Middle frontal gyrus (tissue), 1 donor: Measurements from ENCODE around the gene STK39.
"Not testable (repeated sequence)": the region's sequence is repeated elsewhere in the genome, so short reads cannot be mapped to it uniquely, and the experiment has no call there.

Source experiments
- DNase-seq: peaks from one replicate; pipeline ENCODE4 v3.0.0-alpha.2; 2015; ENCODE audit warnings: low spot score; ENCODE audit errors: extremely low spot score

STK39 gene

DNA sequence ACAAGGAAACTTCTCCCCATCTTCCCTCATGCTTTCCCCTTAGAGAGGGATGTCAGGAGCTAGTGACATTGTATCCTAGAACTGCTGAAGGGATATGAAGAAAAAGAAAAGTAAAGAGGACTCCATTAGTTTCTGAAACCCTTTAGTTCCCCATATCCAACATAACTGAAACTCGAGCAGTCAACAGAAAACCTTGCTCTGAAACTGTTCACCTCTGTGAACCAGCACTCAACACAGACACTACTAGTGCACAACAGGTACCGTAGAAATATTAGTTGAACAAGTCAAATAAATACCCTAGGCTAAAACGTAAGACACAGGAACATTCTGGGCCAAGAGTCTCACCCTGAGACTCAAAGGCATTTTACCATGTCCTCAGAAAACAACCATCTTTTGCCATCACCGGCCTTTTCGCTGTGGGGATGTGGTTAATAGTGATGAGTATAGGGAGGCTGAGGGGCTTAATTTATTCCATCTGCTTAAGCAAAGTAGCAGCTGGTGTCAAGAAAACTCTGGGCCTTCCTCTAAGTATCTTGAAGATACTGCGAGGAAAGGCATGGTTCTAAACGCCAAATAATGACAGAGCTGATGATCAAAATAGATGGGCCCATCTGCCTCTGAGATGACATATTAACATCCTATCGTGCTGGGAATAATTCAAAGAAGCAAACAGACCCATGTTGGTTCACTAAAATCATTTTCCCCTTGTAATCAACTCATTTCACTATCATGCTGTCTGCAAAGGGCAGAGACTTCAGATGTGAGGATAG lies 156.8 kb downstream of the STK39 start:
- DNase-seq = no peak

DNA sequence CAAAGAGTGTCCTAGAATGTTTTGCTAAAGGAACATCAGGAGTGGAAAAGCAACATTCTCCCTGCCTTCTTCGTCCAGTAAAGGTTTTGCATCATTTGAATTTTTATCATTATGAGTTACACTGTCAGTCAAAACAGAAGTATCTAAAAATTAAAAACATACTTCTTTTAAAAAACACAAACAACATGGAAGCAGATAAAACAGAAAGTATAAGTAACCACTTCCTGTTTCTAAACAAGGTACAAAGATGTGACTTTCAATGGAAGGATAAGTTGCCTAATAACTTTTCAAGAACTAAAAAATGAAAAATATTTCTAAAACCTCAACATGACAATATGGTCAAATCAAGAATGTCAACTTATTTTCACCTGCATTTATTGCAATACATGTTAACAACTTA lies 158.2 kb downstream of the STK39 start:
- no peak for DNase-seq

DNA sequence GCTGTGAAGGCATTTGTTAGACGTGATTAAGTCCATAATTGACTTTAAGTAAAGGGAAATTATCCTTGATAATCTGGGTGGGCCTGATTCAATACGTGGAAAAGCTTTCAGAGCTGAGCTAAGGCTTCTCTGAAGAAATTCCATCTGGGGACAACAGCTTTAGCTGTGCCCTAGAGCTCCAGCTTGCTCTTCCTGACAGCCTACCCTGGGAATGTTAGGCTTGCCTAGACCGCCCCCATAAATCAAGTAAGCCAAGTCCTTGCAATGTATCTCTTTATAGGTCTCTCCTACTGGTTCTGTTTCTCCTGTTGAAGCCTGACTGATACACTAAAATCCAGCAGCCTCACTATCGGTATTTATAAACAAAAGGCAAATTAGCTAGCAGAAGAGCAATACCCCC lies 160.0 kb downstream of the STK39 start:
- no peak for DNase-seq

DNA sequence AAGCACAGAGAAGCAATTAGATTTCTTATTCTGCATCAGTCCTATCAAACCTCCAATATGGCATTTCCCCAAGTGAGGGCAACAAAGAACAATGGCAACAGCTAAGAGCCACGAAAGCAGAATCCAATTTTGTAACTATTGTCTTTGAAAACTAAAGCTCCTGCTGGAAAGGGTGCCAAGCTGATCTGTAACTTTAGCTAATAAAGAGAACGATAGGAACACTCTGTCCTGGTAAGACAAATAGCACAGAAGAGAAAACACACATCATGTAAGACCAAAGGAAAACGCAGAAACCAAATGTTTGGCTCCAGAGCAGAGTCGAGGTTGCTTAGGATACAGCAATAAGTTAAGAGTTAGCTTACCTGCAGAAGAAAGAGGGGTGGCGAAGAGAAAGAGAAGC lies 160.5 kb downstream of the STK39 start:
- no peak for DNase-seq

DNA sequence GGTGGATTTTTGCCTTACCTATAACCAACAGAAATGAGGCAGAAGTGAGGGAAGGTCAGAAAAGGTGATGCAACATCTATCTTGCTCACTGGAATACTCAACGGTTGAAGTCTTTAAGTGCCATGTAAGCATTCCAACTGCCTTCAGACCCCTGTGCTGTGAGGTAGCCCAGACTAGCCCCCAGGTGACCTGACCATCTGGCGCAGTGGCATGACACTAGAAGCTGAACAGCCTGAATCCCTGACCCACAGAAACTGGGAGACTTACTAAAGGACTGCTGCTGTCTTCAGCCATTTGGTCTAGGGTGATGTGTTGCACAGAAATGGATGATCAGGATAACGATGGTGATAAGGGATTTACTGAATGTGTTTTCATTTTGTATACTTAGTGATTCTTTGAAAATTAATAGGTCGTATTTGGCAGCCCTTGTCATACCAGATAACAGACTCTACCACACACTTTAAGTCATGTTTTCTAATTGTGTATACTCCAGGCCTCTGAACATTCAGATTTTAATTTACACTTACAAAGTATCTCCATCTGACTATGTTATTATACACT lies 161.5 kb downstream of the STK39 start:
- no peak for DNase-seq

DNA sequence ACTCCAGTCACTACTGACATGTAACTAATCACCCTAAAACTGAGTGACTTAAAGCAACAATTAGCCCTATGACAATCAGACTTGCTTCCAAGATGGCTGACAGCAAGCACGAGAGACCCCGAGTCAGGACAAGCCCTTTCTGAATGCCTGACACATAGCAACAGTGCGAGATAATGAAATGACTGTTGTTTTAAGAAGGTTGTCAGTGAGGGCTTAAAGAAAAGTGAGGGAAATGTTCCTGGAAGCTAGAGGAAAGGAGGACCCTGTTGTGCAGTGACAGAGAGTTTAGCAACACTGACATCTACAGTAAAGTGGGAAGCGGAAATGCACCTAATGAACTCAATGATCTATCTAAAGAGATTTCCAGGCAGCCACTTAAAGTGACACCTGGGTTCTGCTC lies 163.1 kb downstream of the STK39 start:
- DNase-seq = no peak

DNA sequence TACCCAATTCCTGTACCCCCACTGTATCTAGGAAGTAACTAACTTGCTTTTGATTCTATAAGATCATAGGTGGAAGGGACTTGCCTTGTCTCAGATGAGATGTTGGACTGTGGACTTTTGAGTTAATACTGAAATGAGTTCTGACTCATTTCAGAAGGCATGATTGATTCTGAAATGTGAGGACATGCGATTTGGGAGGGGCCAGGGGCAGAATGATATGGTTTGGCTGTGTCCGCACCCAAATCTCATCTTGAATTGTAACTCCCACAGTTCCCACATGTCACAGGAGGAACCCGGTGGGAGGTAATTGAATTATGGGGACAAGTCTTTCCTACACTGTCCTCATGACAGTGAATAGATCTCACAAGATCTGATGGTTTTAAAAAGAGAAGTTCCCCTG lies 165.9 kb downstream of the STK39 start:
- not testable (repeated sequence) for DNase-seq

DNA sequence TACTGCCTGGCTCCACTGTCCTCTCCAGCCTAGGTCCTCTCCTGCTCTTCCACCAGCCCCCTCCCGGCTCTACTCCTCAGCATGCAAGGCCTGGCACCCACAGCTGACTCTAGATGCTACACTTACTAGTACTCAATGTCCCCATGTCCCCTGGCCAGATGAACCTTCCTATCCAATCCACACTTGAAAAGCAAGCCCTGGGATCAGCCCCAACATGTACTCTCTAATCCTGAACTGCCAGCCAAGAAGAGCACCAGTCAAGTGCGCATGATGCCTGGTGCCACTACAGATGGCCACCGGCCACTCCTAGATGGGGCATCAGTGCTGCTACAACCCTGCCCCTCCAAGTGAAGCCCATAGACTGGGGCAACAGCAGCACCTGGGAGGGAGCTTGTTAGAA lies 168.2 kb downstream of the STK39 start:
- no peak for DNase-seq

DNA sequence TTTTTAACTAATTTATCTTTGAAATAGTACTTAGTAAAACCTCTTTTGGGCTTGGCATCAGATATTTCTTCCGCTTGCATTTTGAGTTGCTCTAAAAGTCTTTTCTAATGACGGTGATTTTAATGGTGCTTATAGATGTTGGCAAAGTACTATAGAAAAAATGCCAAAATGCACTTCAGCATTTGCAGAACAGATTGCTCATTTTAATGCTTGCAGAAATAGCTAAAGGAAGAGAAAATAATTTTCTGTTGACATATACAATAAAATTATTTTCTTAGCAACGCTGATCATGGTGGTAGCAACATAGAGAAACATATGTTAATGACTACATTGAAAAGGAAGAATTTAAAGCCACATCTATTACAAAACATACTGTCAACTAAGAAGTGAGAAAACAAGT lies 170.7 kb downstream of the STK39 start:
- no peak for DNase-seq

DNA sequence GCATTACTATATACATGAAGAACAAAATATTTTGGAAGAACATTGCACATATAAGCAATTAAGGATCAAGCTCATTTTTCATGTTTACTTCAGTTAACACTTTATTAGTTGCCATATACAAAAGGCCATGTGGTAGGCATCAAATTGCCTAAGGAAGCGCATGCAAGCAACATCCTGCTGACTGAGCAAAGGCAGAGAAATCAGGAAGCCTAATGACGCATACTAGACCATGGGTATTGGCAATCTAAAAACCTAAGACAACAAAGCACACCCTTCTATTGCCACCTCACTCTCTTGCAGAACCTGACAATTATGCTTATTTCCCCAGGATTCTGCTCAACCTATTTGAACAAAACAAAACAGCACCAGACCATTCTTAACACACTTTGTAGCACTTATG lies 171.9 kb downstream of the STK39 start:
- DNase-seq = no peak

DNA sequence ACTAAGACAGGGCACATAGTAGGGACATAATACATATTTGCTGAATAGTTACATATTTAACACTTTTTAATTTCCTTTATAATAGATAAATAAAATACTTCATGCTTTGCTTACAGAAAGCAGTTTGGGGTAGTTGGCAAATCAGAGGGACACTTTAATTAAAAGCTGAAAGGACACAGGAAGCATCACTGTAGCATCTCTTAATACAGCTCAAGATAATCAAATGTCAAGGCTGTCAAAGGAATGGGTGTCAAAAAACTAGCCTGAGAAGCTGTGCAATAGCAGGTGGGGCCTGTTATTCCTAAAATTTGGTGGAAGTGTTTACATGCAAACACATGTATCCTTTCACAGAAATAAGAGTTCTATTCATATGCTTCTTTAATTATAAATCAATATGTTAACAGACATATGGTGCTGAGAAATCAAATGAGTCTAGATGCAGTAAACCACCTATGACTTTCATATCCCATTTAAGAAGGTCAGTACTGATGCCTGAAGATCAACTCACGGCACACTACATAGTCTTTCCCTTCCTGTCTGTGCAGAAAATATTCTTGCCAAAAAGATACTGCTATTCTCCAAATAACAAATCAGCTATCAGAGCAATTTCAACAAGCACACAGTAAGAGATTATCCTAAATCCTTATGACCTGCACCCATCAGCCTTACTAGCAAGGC lies 174.6 kb downstream of the STK39 start:
- DNase-seq = no peak

DNA sequence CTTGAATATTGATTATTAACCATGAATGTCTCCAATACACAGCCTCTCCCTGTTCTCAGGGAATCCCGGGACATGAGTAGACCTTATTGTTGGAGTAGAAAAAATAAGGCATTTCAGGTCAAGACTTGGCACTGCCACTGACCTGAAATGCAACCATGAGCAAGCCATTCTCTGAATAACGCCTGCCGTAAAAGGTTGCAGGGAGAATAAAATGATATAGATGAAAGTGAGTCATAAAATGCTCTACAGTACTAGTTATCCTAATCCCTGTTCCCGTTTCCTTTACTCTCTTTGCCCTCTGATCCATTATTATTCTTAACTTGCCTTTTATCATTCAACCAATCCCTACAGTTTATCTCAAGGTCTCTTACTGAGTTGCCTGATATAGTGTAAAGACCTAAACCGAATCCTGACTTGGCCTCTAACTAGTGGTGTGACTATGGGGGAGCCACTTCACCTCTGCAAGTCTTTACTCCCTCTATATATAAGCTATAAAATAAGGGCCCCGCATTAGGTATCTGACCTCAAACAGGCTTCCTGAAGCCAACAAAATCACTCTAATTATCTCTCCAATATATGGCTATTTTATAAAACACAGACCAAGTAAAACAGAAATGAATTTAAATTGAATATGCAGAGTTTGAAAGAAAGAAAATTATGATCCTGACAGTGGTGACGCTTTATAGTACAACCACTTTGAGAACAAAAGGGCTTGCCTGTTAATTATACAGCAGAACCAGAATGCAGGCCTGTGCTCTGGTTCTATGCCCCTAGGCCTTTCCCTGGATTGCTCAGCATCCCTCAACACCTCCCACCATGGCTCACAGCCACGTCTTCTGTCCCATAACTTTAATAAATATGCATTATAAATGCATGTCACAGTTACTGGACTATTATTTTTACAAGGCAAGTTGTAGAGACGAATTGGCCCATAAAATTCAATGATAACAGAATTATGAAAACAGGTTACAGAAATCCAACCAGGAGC lies 183.1 kb downstream of the STK39 start:
- no peak for DNase-seq

DNA sequence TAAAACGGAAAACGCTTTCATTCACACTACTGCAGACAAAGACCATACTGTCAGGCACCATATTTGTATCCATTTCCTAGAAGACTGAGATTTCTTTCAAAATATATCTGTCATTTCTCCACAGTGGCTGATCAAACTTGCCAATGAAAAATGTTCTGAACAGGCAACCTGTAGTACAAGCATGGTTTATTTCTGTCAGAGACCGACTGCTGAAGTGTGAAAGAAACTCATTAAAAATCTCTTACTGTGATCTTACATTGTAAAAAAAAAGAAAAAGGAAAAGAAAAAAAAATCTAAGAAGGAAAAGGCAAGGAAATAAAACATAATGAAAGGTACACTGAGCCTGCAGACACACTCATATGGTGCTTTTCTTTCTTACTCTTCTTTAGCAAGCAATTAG lies 184.5 kb downstream of the STK39 start:
- DNase-seq = no peak

DNA sequence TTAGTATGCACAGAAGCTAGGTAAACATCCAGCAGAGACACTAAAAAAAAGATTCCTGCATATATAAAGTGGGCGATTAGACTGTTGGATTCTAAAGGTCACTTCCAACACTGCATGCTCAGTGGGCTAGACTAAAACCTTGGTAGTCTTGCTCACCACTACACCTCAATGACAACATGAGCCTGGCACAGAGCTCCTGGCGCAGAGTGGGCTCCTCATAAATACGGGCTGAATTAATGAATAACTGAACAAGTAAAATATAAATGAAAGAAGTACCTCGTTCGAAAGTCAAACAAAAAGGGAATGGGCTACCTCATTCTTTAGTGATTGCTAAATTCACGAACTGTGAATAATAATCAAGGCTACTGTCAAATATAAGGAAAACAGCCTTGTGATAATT lies 185.3 kb downstream of the STK39 start:
- no peak for DNase-seq

DNA sequence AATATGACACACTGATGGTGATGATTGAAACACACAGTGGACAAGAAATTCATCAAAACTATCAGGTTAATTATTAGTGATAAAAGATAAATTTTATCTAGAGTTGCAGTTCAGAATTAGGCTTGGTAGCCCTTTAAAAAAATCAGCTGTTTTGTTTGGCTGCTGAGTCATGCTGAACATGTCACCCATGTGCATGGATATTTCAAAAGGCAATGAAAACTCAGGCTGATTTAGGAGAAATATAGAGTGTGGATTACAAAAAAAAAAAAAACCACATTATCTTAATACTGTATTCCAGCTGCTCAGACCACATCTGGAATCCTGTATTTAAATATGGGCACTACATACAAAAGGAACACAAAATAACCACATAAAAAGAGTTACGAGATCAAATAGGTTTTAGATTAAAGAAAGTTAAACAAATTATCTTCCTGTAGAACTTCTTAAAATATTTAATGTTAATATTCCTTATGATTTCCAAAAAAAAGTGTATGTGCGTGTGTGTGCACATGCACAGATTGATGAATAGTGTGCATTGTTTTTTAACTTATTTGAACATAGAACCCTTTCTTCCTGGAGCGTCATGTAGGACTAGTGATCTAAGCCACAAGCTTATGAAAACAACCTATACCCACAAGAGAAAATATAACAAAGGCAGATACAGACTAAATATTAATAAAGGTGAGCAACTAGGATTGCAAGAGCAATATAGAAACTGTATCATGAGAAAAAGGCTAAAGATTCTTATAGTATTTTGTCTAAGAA lies 186.2 kb downstream of the STK39 start:
- DNase-seq = no peak

DNA sequence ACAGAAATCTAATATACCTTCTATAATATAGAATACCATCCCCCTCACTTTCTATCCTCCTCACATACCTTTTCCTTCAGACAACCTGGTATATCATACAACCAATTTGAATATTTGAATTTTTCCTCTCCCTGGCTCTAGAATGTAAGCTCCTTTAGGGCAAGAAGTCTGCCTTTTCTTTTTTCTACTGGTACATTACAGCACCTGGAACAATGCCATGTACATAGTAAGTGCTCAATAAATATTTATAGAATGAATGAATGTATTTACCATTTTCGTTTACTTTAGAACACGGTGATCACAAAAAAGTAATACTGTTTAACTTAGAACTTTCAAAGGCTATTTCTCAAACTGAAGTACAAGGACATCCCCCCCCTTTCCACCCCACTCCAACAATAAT lies 187.6 kb downstream of the STK39 start:
- no peak for DNase-seq

DNA sequence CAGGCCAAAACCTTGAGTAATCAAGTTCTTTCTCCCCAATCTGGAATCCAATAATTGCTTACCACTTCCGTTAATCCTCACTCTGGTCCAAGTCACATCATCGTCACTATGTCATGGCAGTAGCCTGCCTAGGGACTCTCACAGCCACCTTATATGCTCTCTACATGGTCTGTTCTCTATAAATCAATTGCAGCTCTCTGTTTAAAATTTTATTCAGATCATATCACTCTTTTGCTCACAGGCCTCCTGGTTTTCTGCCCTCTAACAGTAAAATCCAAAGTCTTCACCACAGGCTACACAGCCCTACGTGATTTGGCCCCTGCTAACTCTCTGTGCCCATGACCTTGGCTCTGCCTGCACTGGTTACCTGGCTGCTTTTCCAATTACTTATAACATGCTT lies 188.7 kb downstream of the STK39 start:
- DNase-seq = no peak

DNA sequence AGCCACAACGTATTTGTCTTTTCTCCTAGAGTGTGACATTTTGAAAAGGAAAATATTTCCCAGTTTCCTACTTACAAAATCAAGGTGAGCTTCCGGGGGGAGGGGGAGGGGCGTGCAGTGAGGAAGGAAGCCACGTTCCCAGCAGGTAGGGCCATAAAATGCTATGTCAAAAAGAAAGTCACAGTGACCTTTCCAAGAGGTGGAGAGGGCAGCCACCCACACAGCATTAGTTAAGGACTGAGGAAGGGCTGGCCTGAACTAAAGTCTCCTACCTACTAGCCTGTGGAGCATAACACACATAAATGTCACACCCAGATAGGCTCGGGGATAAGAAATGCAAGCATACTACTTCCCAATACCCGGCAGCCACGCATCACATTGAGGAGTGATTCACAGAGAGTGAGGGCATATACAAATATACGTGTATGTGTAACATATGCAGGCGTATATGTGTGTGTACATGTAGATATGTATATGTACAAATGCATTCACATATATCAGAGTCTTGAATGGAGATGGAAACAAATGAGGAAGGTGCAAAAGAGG lies 191.1 kb downstream of the STK39 start:
- DNase-seq = no peak

DNA sequence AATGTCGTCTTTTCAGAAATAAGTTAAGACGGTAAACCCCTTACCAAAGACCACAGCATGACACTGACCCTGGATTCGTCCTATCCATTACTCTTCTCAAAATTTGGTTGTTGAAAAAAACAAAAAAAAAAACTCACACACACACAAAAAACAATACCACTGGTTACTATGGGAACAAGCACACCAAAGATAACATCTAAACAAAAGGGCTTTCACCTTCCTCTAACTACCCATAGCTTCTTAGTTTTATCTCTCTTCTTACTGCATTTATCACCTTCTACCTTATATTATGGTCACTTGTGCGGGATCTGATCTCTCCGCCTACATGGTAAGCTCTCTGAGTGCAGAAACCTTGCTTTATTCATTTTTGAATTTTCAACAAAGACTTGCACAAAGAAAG lies 192.7 kb downstream of the STK39 start:
- DNase-seq = no peak

DNA sequence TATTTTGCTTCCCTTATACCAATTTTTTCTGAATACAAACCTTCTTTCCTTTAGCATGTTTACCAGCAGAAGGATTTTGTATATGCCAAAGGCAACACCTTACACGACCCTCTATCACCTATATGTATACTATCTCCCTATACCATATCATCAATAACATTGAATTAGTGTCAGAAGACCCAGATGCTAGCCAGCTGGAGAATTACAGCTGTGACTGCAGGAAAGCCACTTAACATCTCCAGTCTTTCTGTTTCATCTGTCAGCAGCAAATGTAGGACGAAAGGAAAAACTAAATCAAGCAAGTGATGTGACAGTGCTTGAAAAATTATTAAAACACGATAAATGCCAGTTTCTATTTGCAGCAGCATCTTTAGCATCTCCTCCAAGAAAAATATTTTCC lies 193.7 kb downstream of the STK39 start:
- no peak for DNase-seq

DNA sequence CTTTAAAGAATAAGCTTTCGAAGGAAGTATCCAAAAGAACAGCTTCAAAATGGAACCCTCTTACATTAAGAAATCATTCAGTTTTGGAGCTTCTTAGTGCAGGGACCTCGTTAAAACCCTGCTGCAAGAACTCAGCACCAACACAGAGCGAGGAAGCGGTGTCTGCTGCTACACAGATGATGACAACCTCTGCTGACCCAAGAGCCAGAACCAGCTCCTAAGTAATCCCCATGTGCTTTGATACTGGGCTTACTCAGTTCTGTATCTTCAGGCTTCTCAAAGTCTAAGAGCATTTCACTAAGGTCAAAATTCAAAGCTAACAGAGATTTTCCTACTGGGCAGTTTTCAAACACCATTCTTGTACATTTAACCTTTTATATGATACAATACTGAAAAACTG lies 194.6 kb downstream of the STK39 start:
- no peak for DNase-seq
